Epithelial cell of esophagus (primary cell): ENCODE data around the gene KCNH6.

Source experiments
- DNase-seq: peaks from one replicate; pipeline ENCODE4 v3.0.0; 2010; ENCODE audit warnings: low read depth
- H3K4me3 ChIP-seq: 2 replicates; pipeline ENCODE4 v1.5.1; 2011; ENCODE audit warnings: mild to moderate bottlenecking, low read length, control low read depth
- CTCF ChIP-seq: IDR thresholded peaks from 2 replicates; pipeline ENCODE4 v1.5.1; 2011; ENCODE audit warnings: low read depth, mild to moderate bottlenecking, low read length, control low read depth, inconsistent platforms; ENCODE audit not compliant: insufficient read depth; ENCODE audit errors: missing control alignments

KCNH6 gene

GRCh38 chr17:63568563-63568962 lies 45.4 kb downstream of the KCNH6 start:
- no peak for DNase-seq
- no peak overlapping the region for H3K4me3 ChIP-seq
- no peak for TF ChIP-seq CTCF

GRCh38 chr17:63571632-63572310 lies 48.6 kb downstream of the KCNH6 start:
- no peak overlapping the region for H3K4me3 ChIP-seq
- DNase-seq = peak; percentile 62
- no peak for TF ChIP-seq CTCF

GRCh38 chr17:63573634-63574033 lies 50.5 kb downstream of the KCNH6 start:
- no peak overlapping the region for H3K4me3 ChIP-seq
- no peak for DNase-seq
- TF ChIP-seq CTCF = peak; percentile 33

- no peak for TF ChIP-seq CTCF
- no peak overlapping the region for H3K4me3 ChIP-seq
- DNase-seq = no peak
Measured at GRCh38 chr17:63578027-63578768, 55.0 kb downstream of the KCNH6 start.

GRCh38 chr17:63578769-63579111 lies 55.6 kb downstream of the KCNH6 start:
- no peak for DNase-seq
- H3K4me3 ChIP-seq = no peak overlapping the region
- TF ChIP-seq CTCF = no peak

- no peak for TF ChIP-seq CTCF
- H3K4me3 ChIP-seq = no peak overlapping the region
- DNase-seq = no peak
Measured at GRCh38 chr17:63579633-63580032, 56.5 kb downstream of the KCNH6 start.

GRCh38 chr17:63587770-63588169 lies 64.6 kb downstream of the KCNH6 start:
- H3K4me3 ChIP-seq = no peak overlapping the region
- peak; percentile 24 for DNase-seq
- no peak for TF ChIP-seq CTCF
